K562 (cell line): ENCODE data around the gene AP1M2.

Experiments
- CHD1 ChIP-seq: fragments of 200-600 bp; sonication (generic); IDR thresholded peaks from one replicate; pipeline ENCODE4 v1.6.1; 2012; ENCODE audit warnings: mild to moderate bottlenecking, moderate library complexity, low read length, inconsistent platforms
- FIP1L1 ChIP-seq: fragments of 200-400 bp; formaldehyde crosslinking; IDR thresholded peaks from 2 replicates; pipeline ENCODE4 v1.6.1; 2018; ENCODE audit warnings: mild to moderate bottlenecking, low read depth, low read length; ENCODE audit not compliant: poor library complexity, severe bottlenecking
- GABPB2 ChIP-seq: fragments of 250-450 bp; sonication (Bioruptor Pico); conservative IDR thresholded peaks from 2 replicates; pipeline ENCODE4 v1.5.1; 2021; ENCODE audit warnings: mild to moderate bottlenecking
- KLF1 ChIP-seq: fragments of 450-650 bp; IDR thresholded peaks from 2 replicates; pipeline ENCODE4 v1.6.1; 2016; ENCODE audit warnings: missing genetic modification characterization, missing compliant biosample characterization
- LEF1 ChIP-seq: fragments of 450-650 bp; IDR thresholded peaks from 2 replicates; pipeline ENCODE4 v1.6.1; 2016; ENCODE audit warnings: mild to moderate bottlenecking
- NR2F6 ChIP-seq: fragments of 450-650 bp; formaldehyde crosslinking; IDR thresholded peaks from 2 replicates; pipeline ENCODE4 v1.4.0; 2020; ENCODE audit warnings: mild to moderate bottlenecking
- TF ChIP-seq, protein P1 (sequence below), 3 experiments: IDR thresholded peaks in 2 of 3; conservative IDR thresholded peaks in 1 of 3; 2 replicates each; pipeline ENCODE4 v1.5.1; 2011 to 2012; ENCODE audit warnings: low read length in 3 of 3, mild to moderate bottlenecking in 3 of 3, control low read depth in 2 of 3, improper control_type of control experiment in 1 of 3, inconsistent platforms in 1 of 3, low read depth in 1 of 3, mixed read lengths in 1 of 3, moderate library complexity in 1 of 3; ENCODE audit not compliant: insufficient read depth in 2 of 3

GRCh38 chr19:10525636-10526035 is 61.5 kb downstream of the AP1M2 start:
- no peak for TF ChIP-seq GABPB2 (CRISPR knock-in tag)
- TF ChIP-seq FIP1L1, result no peak
- no peak for TF ChIP-seq LEF1
- TF ChIP-seq CHD1, result no peak
- TF ChIP-seq KLF1 (tag), result no peak
- TF ChIP-seq, protein P1, sequence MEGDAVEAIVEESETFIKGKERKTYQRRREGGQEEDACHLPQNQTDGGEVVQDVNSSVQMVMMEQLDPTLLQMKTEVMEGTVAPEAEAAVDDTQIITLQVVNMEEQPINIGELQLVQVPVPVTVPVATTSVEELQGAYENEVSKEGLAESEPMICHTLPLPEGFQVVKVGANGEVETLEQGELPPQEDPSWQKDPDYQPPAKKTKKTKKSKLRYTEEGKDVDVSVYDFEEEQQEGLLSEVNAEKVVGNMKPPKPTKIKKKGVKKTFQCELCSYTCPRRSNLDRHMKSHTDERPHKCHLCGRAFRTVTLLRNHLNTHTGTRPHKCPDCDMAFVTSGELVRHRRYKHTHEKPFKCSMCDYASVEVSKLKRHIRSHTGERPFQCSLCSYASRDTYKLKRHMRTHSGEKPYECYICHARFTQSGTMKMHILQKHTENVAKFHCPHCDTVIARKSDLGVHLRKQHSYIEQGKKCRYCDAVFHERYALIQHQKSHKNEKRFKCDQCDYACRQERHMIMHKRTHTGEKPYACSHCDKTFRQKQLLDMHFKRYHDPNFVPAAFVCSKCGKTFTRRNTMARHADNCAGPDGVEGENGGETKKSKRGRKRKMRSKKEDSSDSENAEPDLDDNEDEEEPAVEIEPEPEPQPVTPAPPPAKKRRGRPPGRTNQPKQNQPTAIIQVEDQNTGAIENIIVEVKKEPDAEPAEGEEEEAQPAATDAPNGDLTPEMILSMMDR (IDR thresholded peaks at IDR 0.05 in 2 of 3, conservative IDR thresholded peaks at IDR 0.05 in 1 of 3; ENCODE audit: insufficient read depth in 2 of 3, low read depth in 1 of 3, low read length in 3 of 3), result no peak
- no peak for TF ChIP-seq NR2F6
